DMS53 (cell line): Measurements from ENCODE around the gene CACNA1A.

ENCODE experiments used
- DNase-seq: peaks from one replicate; lab custom pipeline; 2025; lab: John Stamatoyannopoulos, UW

Gene CACNA1A

GRCh38 chr19:13314761-13315160 lies 191.5 kb downstream of the CACNA1A start:
- DNase-seq, result no peak

GRCh38 chr19:13313875-13314274 lies 192.4 kb downstream of the CACNA1A start:
- DNase-seq, result no peak

DNA sequence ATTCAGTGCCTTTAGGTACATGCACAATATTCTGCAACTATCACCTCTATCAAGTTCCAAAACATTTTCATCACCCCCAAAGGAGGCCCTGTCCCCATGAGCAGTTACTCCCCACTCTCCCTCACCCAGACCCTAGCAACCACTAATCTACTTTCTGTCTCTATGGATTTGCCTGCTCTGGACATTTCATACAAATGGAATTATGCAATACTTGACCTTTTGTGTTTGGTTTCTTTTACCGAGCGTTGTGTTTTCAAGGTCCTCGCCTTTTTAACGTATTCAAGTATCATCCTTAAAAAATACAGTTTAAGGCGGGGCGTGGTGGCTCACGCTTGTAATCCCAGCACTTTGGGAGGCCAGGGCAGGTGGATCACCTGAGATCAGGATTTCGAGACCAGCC lies 196.4 kb downstream of the CACNA1A start:
- DNase-seq, result no peak

DNA sequence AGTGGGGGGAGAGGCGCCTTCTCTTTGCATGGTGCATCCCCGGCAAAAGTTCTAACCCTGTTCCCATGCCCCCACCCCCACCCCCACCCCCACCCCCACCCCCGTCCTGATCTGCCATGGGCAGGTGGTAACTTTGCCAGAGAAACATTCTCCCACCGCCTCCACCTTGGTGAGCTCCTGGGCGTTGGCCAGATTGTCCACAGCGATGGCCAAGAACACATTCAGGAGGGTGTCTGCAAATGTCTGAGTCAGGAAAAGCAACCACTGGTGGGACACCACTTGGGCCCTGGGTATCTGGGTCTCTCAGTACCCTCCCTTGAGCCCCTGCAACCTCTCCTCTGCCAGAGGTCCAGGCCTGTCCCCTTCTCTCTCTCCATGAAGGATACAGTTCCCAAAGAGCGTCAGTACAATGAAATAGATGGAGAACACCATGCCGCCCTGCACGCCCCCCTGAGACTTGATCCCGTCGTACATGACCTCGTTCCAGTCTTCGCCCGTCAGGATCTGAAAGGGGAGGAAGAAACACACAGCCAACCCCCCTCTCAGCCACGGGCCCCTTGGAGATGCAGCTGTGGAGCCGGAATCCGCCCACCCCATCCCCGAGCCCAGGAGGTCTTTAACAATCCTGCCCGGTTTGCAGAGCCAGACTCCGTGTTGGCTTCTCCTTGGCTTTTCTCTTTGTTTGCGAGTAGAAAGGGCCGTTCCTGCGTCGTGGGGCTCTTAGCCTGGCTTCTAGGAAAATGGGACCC lies 202.7 kb downstream of the CACNA1A start:
- no peak for DNase-seq

DNA sequence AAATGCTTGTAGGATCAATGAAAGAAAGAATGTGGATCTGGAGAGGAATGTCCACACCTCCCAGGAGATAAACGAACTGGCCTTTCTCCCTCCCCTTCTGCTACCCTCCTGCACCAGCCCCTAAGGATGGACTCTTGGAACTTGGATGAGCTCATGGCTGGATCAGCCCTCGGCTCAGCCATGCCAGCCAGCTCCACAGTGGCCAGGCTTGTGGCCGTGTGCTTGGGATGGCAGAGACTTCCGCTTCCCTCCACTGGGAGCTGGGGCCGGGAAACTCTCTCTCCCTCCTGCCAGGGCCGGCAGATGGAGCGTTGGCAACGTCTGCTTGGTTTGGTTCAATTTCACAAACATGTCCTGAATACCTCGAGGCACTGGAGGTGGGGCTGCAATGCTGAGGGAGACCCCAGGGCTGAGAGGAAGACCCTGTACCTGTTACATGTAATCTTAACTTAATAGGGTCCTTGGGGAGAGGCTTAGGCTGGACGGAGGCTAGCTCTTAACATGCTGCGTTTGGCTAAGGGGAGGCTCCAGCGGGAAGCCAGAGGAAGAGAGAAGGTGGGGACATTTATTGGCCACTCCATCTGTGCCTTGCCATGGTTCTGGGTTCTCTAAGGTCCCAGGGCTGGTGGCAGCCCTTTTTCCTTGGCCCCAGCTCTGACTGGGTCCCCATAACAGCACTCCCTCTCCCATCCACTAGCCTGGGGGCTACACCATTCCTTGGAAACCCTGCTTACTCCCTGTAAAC lies 203.6 kb downstream of the CACNA1A start:
- DNase-seq, result no peak

DNA sequence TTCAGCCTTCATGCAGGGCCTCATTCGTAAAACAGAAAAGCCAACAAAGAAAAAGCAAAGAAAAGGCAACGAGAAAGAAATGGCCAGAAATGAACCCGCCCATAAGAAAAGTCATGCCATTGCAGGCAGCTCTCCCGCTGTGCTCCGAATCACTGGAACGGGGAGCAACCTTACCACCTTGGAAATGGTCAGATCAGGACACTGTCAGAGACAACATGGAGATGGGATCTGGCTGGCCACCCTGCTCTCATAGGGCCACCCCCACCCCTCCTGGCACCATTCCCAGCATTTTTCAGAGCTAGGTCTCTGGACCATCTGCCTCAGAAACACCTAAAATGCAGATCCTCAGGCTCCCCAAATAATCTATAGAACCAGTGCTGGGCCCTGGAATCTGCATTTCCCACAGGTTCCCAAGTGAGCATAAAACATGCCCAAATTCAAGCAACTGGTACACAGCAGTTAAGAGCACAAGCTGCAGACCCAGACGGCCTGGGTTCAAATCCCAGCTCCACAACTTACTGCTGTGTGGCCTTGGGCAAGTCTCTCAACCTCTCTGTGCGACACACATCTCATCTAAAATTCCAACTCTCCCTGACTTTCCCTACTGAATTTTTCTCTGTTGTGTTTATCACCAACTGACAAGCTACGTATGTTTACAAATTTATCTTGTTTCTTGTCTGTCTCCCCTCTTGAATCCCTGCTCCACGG lies 204.5 kb downstream of the CACNA1A start:
- DNase-seq, result no peak

GRCh38 chr19:13300421-13301030 lies 205.8 kb downstream of the CACNA1A start:
- DNase-seq, result no peak

DNA sequence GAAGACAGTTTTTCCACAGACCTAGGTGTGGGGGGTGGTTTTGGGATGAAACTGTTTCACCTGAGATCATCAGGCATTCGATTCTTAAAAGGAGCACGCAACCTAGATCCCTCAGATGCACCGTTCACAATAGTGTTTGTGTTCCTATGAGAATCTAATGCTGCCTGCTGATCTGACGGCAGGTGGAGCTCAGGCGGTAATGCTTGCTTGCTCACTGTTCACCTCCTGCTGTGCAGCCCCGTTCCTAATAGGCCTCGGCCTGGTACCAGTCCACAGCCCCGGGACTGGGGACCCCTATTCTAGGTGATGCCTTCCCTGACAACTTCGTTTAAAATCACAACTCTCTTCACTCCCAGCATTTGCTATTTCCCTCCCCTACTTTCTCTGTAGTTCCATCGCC lies 206.4 kb downstream of the CACNA1A start:
- DNase-seq, result no peak

DNA sequence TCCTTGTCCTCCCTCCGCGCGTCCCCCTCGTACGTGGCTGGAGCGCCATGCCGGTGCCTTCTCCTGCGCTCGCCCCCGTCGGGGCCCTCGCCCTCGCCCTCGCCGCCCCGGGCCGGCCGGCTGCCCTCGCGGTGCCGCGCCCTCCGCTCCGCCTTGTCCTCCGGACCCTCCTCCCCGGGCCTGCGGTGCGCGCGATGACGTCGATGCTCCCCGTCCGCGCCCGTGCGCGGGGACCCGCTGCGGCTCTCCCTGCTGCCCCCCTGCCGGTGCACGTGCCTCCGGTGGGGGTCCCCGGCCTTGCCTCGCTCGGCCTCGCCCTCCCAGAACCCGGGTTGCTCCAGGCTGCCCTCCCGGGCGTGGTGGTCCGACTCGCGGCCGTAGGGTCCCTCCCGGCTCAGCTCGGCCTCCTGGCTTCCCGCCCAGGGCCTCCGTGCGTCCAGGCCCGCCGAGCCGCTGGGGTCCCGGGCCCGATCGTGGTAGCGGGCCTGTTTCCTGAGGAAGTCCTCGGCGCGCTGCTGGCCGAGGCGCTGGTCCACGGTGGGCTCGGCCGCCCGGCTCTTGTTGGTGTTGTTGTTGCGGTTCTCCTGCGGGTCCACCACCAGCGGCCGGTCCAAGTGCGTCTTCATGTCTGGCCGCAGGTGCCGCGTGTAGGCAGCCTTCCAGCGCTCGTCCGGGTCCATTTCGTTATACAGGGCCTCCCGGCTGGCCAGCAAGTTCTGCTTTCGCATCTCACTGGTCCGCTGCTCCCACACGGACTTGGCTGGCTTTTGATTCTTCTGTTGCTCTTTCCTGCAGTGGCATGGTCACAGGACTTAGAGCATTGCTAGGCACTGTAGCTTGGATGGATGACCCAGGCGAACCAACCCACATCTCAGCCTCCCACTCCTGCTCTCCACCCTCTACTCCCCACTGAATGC lies 207.5 kb downstream of the CACNA1A start:
- no peak for DNase-seq

GRCh38 chr19:13297023-13297422 lies 209.3 kb downstream of the CACNA1A start:
- no peak for DNase-seq

GRCh38 chr19:13294812-13295567 lies 211.3 kb downstream of the CACNA1A start:
- no peak for DNase-seq

DNA sequence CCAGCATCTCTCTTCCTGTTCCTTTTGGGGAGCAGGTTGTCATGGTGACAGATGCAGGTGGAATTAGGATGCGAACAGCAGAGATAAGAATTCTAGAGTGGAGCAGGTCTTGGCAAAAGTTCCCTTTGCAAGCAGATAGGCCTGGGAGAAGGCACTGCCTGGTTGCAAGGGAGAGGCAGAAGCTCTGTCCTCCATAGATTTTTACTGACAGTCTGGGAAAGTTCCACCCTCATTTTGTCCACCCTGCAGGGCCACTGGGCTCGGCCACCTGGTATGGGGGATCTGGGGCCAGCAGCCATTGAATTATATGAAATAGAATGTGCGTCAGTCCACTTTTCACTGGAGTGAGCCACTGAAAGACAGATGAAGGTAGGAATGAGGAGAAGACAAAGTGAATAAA lies 214.4 kb downstream of the CACNA1A start:
- no peak for DNase-seq

DNA sequence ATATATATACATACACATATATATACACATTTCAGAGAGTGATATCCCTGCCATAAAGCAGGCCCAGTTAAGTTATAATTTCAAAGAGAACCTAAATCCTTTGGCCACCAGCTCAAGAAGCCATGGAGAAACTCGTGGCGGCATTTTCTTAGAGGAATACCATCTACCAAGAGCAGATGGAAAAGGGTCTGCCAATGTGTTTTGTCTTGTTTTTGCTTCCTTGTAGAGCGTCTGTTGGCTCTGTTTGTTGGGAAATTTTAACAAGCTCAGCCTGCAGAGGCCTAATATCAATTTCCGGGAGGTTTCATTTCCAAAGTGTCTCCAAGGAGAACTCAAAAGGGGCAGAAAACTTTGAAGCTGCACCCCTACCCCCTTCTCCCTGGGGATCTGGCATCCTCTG lies 215.5 kb downstream of the CACNA1A start:
- no peak for DNase-seq

DNA sequence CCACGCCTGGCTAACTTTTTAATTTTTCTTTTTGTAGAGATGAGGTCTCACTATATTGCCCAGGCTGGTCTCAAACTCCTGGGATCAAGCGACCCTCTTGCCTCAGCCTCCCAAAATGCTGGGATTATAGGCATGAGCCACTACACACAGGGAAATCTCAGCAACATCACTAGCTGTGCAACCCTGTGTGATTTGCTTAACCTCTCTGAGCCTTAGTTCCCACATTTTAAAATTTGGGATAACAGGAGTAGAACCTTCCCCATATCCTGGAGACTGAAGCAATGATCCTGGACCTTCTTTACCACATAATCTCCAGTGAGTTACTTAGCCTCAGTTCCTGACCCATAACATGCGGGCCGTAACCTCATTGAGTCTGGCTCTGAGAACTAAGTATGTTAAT lies 217.0 kb downstream of the CACNA1A start:
- DNase-seq, result no peak

DNA sequence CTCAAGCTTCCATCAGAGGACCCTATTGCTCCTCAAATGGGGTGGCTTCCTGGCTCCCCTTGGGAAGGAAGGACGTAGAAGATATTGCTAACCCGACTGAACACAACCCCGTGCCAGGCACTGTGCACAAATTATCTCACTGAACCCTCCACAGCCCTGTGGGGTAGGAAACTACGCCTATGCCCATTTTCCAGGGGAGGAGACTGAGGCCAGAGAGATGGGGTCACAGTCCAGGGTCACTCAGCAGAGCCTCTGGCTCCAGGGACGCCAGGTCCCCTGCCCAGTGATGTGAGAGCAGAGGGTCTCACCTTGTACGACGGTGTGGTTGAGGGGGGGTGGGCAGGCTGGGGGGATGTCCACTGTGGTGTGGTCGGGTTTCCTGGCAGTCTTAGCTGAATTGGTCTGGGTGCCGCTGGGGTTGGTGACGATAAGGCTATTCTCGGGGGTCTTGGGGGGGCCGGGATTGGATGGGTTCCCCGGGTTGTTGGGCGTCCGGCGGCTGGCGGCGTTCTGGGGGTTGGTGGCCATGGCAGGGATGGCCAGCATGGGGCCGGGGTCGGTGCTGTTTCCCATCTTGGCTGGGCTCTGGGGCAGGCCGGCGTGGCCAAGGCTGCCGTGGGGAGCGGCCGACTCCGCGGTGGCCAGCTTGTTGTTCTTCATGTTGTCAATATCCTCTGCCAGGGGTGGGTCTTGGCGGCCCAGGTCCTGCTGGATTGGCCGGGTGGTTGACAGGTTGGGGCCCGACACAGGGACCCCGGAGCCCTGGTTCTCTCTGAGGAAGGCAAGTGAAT lies 219.9 kb downstream of the CACNA1A start:
- no peak for DNase-seq

- no peak for DNase-seq
Observed at GRCh38 chr19:13284929-13285928, 221.1 kb downstream of the CACNA1A start.

GRCh38 chr19:13283871-13284270 lies 222.4 kb downstream of the CACNA1A start:
- DNase-seq, result no peak

DNA sequence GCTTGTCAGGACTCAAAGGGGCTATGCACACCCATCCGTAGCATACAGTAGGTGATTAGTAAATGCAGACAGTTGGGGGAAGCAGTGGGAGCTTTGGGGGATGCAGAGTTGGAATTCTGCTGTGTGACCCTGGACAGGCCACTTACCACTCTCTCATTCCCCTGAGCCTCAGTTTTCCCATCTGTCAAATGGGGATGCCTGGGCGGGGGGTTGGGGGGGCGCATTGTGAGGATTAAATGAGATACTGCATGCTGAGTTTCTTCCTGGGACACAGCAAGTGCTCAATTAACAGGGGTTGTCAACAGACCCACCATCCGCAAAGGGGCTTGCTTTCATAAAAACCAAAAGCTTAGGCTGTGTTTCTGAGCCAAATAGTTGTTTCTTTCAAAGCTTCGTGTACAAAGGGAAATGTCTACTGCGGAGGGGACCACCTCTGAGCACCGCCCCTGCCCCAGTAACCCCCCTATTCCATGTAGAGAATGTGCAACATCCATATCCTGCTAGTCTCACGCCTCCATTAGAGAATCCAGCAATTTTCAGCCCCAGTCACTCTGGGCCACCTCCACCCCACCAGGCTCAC lies 223.7 kb downstream of the CACNA1A start:
- DNase-seq, result no peak
